Smooth muscle cell (in vitro differentiated cells): ENCODE data around the gene PHTF2. TPM values are rescaled to one million over a fixed set of nuclear protein-coding genes. Genes with fewer than 3 reads are reported as not detected.

Source experiments
- DNase-seq: peaks from one replicate; lab custom pipeline; 2025; ENCODE audit not compliant: unreplicated experiment; lab: John Stamatoyannopoulos, UW
- H2AFZ ChIP-seq: fragments of 200-600 bp; sonication (generic); 2 replicates; pipeline ENCODE4 v1.6.0; 2016; ENCODE audit warnings: antibody characterized with exemption, low read depth, mild to moderate bottlenecking
- H3F3A ChIP-seq: fragments of 200-600 bp; sonication (generic); 2 replicates; pipeline ENCODE4 v1.6.0; 2017; ENCODE audit warnings: antibody characterized with exemption, low read depth
- H3K27ac ChIP-seq: fragments of 200-600 bp; sonication (generic); 2 replicates; pipeline ENCODE4 v1.5.1; 2016; ENCODE audit warnings: low read depth, mild to moderate bottlenecking
- H3K27me3 ChIP-seq: fragments of 200-600 bp; sonication (generic); 2 replicates; pipeline ENCODE4 v1.6.1; 2016; ENCODE audit warnings: low read depth, mild to moderate bottlenecking
- H3K36me3 ChIP-seq: fragments of 200-600 bp; sonication (generic); 2 replicates; pipeline ENCODE4 v1.5.1; 2016; ENCODE audit warnings: low read depth
- H3K4me1 ChIP-seq: fragments of 200-600 bp; sonication (generic); 2 replicates; pipeline ENCODE4 v1.5.1; 2016; ENCODE audit warnings: low read depth
- H3K4me2 ChIP-seq: fragments of 200-600 bp; sonication (generic); 2 replicates; pipeline ENCODE4 v1.6.0; 2016; ENCODE audit warnings: mild to moderate bottlenecking
- H3K4me3 ChIP-seq: fragments of 200-600 bp; sonication (generic); 2 replicates; pipeline ENCODE4 v1.5.1; 2016; ENCODE audit warnings: mild to moderate bottlenecking
- H3K79me2 ChIP-seq: fragments of 200-600 bp; sonication (generic); 2 replicates; pipeline ENCODE4 v1.6.0; 2016; ENCODE audit warnings: low read depth, mild to moderate bottlenecking
- H3K9ac ChIP-seq: fragments of 200-600 bp; sonication (generic); 2 replicates; pipeline ENCODE4 v1.6.0; 2016; ENCODE audit warnings: low read depth
- H3K9me3 ChIP-seq: fragments of 200-600 bp; sonication (generic); replicated peaks from 2 replicates; pipeline ENCODE4 v1.5.1; 2016; ENCODE audit warnings: low read depth
- H4K20me1 ChIP-seq: fragments of 200-600 bp; sonication (generic); 2 replicates; pipeline ENCODE4 v1.6.0; 2016; ENCODE audit warnings: low read depth
- CTCF ChIP-seq: fragments of 200-600 bp; sonication (generic); IDR thresholded peaks from 2 replicates; pipeline ENCODE4 v1.5.1; 2017; ENCODE audit warnings: borderline replicate concordance, mild to moderate bottlenecking, antibody characterized with exemption; ENCODE audit not compliant: insufficient read depth, poor library complexity, severe bottlenecking
- WGBS: methylation state at CpG from one replicate; pipeline ENCODE4 v1.1.7; 2016; ENCODE audit warnings: low lambda C conversion rate; 5-methylcytosine and 5-hydroxymethylcytosine counted together
- polyA plus RNA-seq: library from polyadenylated mRNA; unstranded; fragments of >200 nt; fragmentation: Nextera tagmentation; extraction: Ambion mirVana; gene quantifications from 2 replicates; pipeline ENCODE4 v1.2.1, GENCODE V29; 2016
- total RNA-seq: library from RNA; depleted of rRNA; stranded (reverse); fragments of >200 nt; gene quantifications from 2 replicates; pipeline ENCODE4 v1.2.3, GENCODE V29; 2014

Gene PHTF2
- total and polyA plus RNA-seq, 2 experiments from 2014 or later = 66.6 to 100 TPM

- Histone ChIP-seq H3K4me1 (no peaks in the 10 kb centered on the region), H3K9ac (no peak overlapping the region), H3F3A (no peaks in the 10 kb centered on the region), H3K9me3 (no peaks in the 10 kb centered on the region), H3K79me2 (peaks cover 45% of the 10 kb centered on the region), H4K20me1 (peaks cover 16% of the 10 kb centered on the region), H3K36me3 (no peaks in the 10 kb centered on the region), H3K4me3 (no peak overlapping the region), H3K4me2 (no peak overlapping the region), H2AFZ (no peak overlapping the region), H3K27me3 (no peaks in the 10 kb centered on the region), H3K27ac (no peak overlapping the region)
- peak; percentile 86 for TF ChIP-seq CTCF
- DNase-seq = peak; percentile 10
- 20% methylated on average over 3 of the region's 3 CpGs for WGBS
These were observed 39.2 kb upstream of the PHTF2 start for GRCh38 chr7:77759294-77759889.

GRCh38 chr7:77760809-77761453 is 37.6 kb upstream of the PHTF2 start:
- Histone ChIP-seq H3K27ac (no peak overlapping the region), H3K27me3 (no peaks in the 10 kb centered on the region), H3K36me3 (no peaks in the 10 kb centered on the region), H3K4me1 (no peaks in the 10 kb centered on the region), H4K20me1 (peaks cover 13% of the 10 kb centered on the region), H3K79me2 (peaks cover 53% of the 10 kb centered on the region), H3K4me3 (no peak overlapping the region), H3K9ac (no peak overlapping the region), H3K9me3 (no peaks in the 10 kb centered on the region), H2AFZ (no peak overlapping the region), H3K4me2 (no peak overlapping the region), H3F3A (no peaks in the 10 kb centered on the region)
- WGBS = 92% methylated on average over 10 of the region's 10 CpGs
- no peak for TF ChIP-seq CTCF
- no peak for DNase-seq

- H3K79me2 ChIP-seq = peaks cover 33% of the 10 kb centered on the region
These were observed 33.1 kb upstream of the PHTF2 start for GRCh38 chr7:77765481-77765880.

More at GRCh38 chr7:77765481-77765880, 33.1 kb upstream of the PHTF2 start:
- no peak for TF ChIP-seq CTCF
- no peaks in the 10 kb centered on the region for H3K4me1 ChIP-seq
- no peak for DNase-seq
- H2AFZ ChIP-seq = no peak overlapping the region
- no peak overlapping the region for H3K27ac ChIP-seq
- no peak overlapping the region for H3K4me2 ChIP-seq
- no peaks in the 10 kb centered on the region for H3K36me3 ChIP-seq
- whole genome bisulfite sequencing = 83% methylated on average over 3 of the region's 3 CpGs
- H3F3A ChIP-seq = no peaks in the 10 kb centered on the region
- no peak overlapping the region for H3K4me3 ChIP-seq
- H4K20me1 ChIP-seq = peaks cover 8% of the 10 kb centered on the region
- no peaks in the 10 kb centered on the region for H3K27me3 ChIP-seq
- H3K9me3 ChIP-seq = no peaks in the 10 kb centered on the region
- no peak overlapping the region for H3K9ac ChIP-seq
